OCI-LY1 (cell line): ENCODE data around the gene UBE2H.

Source experiments
- CTCF ChIP-seq: fragments of 200-600 bp; sonication (generic), shearing (Covaris generic); IDR thresholded peaks from 2 replicates; pipeline ENCODE4 v1.5.1; 2017; ENCODE audit warnings: mild to moderate bottlenecking, antibody characterized with exemption, low read length, moderate library complexity, mixed read lengths
- EZH2 ChIP-seq: fragments of 200-600 bp; sonication (generic), shearing (Covaris generic); IDR thresholded peaks from 2 replicates; pipeline ENCODE4 v1.8.0; 2017; ENCODE audit warnings: borderline replicate concordance, mixed run types, mild to moderate bottlenecking, antibody characterized with exemption, low read length, moderate library complexity, mixed read lengths

- no peak for TF ChIP-seq EZH2
- no peak for TF ChIP-seq CTCF
Observed at GRCh38 chr7:129952653-129953560, at the start of gene UBE2H.
